GM12878 (cell line): ENCODE results near the gene GRK6. TPM values are rescaled to one million over a fixed set of nuclear protein-coding genes. Genes with fewer than 3 reads are reported as not detected.

ENCODE experiments used
- ATAC-seq: fragments of 200-7000 bp; cut with Tn5 transposase; 3 replicates; pipeline ENCODE4 v1.9.1; 2020; ENCODE audit warnings: mild to moderate bottlenecking, moderate library complexity
- BruUV-seq: library from RNA; stranded (reverse); fragments of 400-500 nt; replicated peaks from 2 replicates; lab custom pipeline; 2021; lab: Mats Ljungman, UMichigan
- CTCF ChIA-PET: fragments of 300-600 bp; sonication (Branson Sonifier 250); formaldehyde crosslinking; extraction: SDS; loops from one replicate; lab custom pipeline; 2021; ENCODE audit warnings: inconsistent platforms; lab: Yijun Ruan, JAX
- POLR2A ChIA-PET: fragments of 350-600 bp; formaldehyde crosslinking; extraction: SDS; loops from one replicate; lab custom pipeline; 2021; ENCODE audit warnings: inconsistent platforms; lab: Charles Lee
- RAD21 ChIA-PET: fragments of 300-600 bp; sonication (Branson Sonifier 250); formaldehyde crosslinking; loops from one replicate; lab custom pipeline; 2023; ENCODE audit warnings: antibody characterized with exemption; ENCODE audit not compliant: unreplicated experiment; lab: Charles Lee
- SMC1A ChIA-PET: fragments of 300-600 bp; sonication (Branson Sonifier 250); formaldehyde crosslinking; loops from one replicate; lab custom pipeline; 2023; ENCODE audit not compliant: unreplicated experiment, uncharacterized antibody; lab: Charles Lee
- DNase-seq: peaks from one replicate; pipeline ENCODE4 v3.0.0-alpha.2; 2011; ENCODE audit warnings: low read depth, low spot score
- FAIRE-seq: peaks from 3 replicates; lab custom pipeline; 2011; peaks lifted over from hg19 to GRCh38; lab: Jason Lieb, UNC
- H2AFZ ChIP-seq: 2 replicates; pipeline ENCODE4 v1.6.0; 2011; ENCODE audit warnings: low read depth, low read length, control low read depth; ENCODE audit not compliant: control insufficient read depth
- H3K27ac ChIP-seq: 2 replicates; pipeline ENCODE4 v1.5.1; 2011; ENCODE audit warnings: control low read depth; ENCODE audit not compliant: control insufficient read depth, insufficient read depth
- H3K27me3 ChIP-seq, 2 experiments: replicated peaks in 1 of 2; 2 replicates each; pipeline versions ENCODE4 v1.6.0 to v1.6.1; 2011; ENCODE audit warnings: low read length in 1 of 2; ENCODE audit not compliant: control insufficient read depth in 2 of 2, insufficient read depth in 2 of 2
- H3K36me3 ChIP-seq, 2 experiments: 2 replicates each; pipeline ENCODE4 v1.5.1; 2011; ENCODE audit warnings: low read length in 1 of 2; ENCODE audit not compliant: control insufficient read depth in 2 of 2, insufficient read depth in 2 of 2
- H3K4me1 ChIP-seq: 2 replicates; pipeline ENCODE4 v1.6.1; 2011; ENCODE audit warnings: mild to moderate bottlenecking, low read length, moderate library complexity, mixed read lengths; ENCODE audit not compliant: control insufficient read depth, insufficient read depth
- H3K4me2 ChIP-seq: 2 replicates; pipeline ENCODE4 v1.6.0; 2011; ENCODE audit warnings: control low read depth; ENCODE audit not compliant: control insufficient read depth, insufficient read depth
- H3K4me3 ChIP-seq: fragments of 200-600 bp; sonication (generic); 2 replicates; pipeline ENCODE4 v1.5.1; 2016
- H3K79me2 ChIP-seq: 2 replicates; pipeline ENCODE4 v1.6.0; 2011; ENCODE audit warnings: low read length; ENCODE audit not compliant: control insufficient read depth, insufficient read depth
- H3K9ac ChIP-seq: 2 replicates; pipeline ENCODE4 v1.8.0; 2011; ENCODE audit warnings: low read length, control low read depth, mixed read lengths; ENCODE audit not compliant: control insufficient read depth, insufficient read depth
- H3K9me3 ChIP-seq: replicated peaks from 3 replicates; pipeline ENCODE4 v1.5.1; 2011; ENCODE audit warnings: mild to moderate bottlenecking, low read length; ENCODE audit not compliant: control insufficient read depth, insufficient read depth
- H4K20me1 ChIP-seq: 2 replicates; pipeline ENCODE4 v1.6.0; 2011; ENCODE audit not compliant: control insufficient read depth, insufficient read depth
- CHD4 ChIP-seq: fragments of 200-600 bp; sonication (generic); IDR thresholded peaks from 2 replicates; pipeline ENCODE4 v1.6.1; 2016; ENCODE audit warnings: mild to moderate bottlenecking
- CUX1 ChIP-seq: IDR thresholded peaks from 2 replicates; pipeline ENCODE4 v1.6.1; 2012; ENCODE audit warnings: improper control_type of control experiment, low read depth, low read length; ENCODE audit not compliant: insufficient replicate concordance
- LARP7 ChIP-seq: fragments of 450-650 bp; IDR thresholded peaks from 2 replicates; pipeline ENCODE4 v1.6.1; 2017; ENCODE audit warnings: mild to moderate bottlenecking
- MTA2 ChIP-seq: fragments of 450-650 bp; IDR thresholded peaks from 2 replicates; pipeline ENCODE4 v1.6.1; 2016; ENCODE audit warnings: low read depth, mild to moderate bottlenecking, moderate library complexity
- NFXL1 ChIP-seq: fragments of 450-650 bp; IDR thresholded peaks from 2 replicates; pipeline ENCODE4 v1.6.1; 2017; ENCODE audit warnings: antibody characterized with exemption, mild to moderate bottlenecking, borderline replicate concordance
- RBBP5 ChIP-seq: fragments of 200-600 bp; sonication (generic); conservative IDR thresholded peaks from 2 replicates; pipeline ENCODE4 v1.6.1; 2016
- WRNIP1 ChIP-seq: IDR thresholded peaks from 2 replicates; pipeline ENCODE4 v1.6.1; 2011; ENCODE audit warnings: low read depth, low read length, improper control_type of control experiment, borderline replicate concordance
- ZNF384 ChIP-seq: IDR thresholded peaks from 2 replicates; pipeline ENCODE4 v1.6.1; 2012; ENCODE audit warnings: low read depth, mild to moderate bottlenecking, low read length, improper control_type of control experiment, borderline replicate concordance
- ZNF687 ChIP-seq: fragments of 450-650 bp; IDR thresholded peaks from 2 replicates; pipeline ENCODE4 v1.6.1; 2017; ENCODE audit warnings: mild to moderate bottlenecking, moderate library complexity
- WGBS: methylation state at CpG from one replicate; pipeline ENCODE4 v1.1.6; 2016; ENCODE audit warnings: low lambda C conversion rate; ENCODE audit not compliant: insufficient replicate concordance, insufficient coverage; ENCODE audit errors: missing lambda C conversion rate; 5-methylcytosine and 5-hydroxymethylcytosine counted together
- in situ Hi-C: fragments of 300-500 bp; cut with MboI; formaldehyde crosslinking; loops from 9 replicates; pipeline ENCODE4 v1.14.3; 2018; ENCODE audit warnings: mixed read lengths
- intact Hi-C: fragments of 100-400 bp; cut with micrococcal nuclease; formaldehyde crosslinking; loops from one replicate; pipeline ENCODE4 v1.14.2; 2022; ENCODE audit not compliant: unreplicated experiment
- polyA plus RNA-seq, 11 experiments: library from polyadenylated mRNA; depleted of rRNA in 4 of 11; unstranded in 6 of 11; stranded (reverse) in 5 of 11; fragments of >200 nt; fragmentation: Nextera tagmentation in 4 of 11; fragmentation: Illumina TruSeq in 1 of 11; extraction: Ambion mirVana in 4 of 11; extraction: Trizol in 1 of 11; gene quantifications; 1 replicate in 1 of 11; 2 replicates in 10 of 11; pipeline versions ENCODE4 v1.2.1 to v1.2.3, GENCODE V29; 2011 to 2016; ENCODE audit warnings: inconsistent platforms in 2 of 11, missing spikeins in 2 of 11, low read depth in 1 of 11
- total RNA-seq, 4 experiments: library from RNA; depleted of rRNA in 3 of 4; stranded (reverse); fragments of >200 nt in 3 of 4; fragmentation: Illumina TruSeq in 1 of 4; extraction: Trizol in 1 of 4; gene quantifications; 2 replicates each; pipeline versions ENCODE4 v1.2.1 to v1.2.3, GENCODE V29; 2013 to 2021

The GRK6 gene
- total and polyA plus RNA-seq, 10 of the 15 experiments (the other 5 are each of a cell fraction or from before 2014, with no cell fraction given) = 0.79 to 124 (median 41.6) TPM

- H3K4me2 ChIP-seq = no peak overlapping the region
- ATAC-seq (no peak), DNase-seq (no peak), FAIRE-seq (no peak)
- H3K79me2 ChIP-seq = no peaks in the 10 kb centered on the region
- no peaks in the 10 kb centered on the region for H3K36me3 ChIP-seq
- H3K4me3 ChIP-seq = no peak overlapping the region
- no peaks in the 10 kb centered on the region for H3K9me3 ChIP-seq
- 64% methylated on average over 21 of the region's 25 CpGs for WGBS
- no peak overlapping the region for H2AFZ ChIP-seq
- ChIA-PET CTCF (no interaction called here), SMC1A (no interaction called here), RAD21 (no interaction called here), POLR2A (interaction anchor here (1.1 kb wide), 1 partner anchor 12 kb away, joined by 3 read pairs; no protein-coding TSS in a partner anchor)
- TF ChIP-seq WRNIP1 (no peak), ZNF384 (no peak), ZNF687 (no peak), NFXL1 (no peak), RBBP5 (no peak), CHD4 (no peak), CUX1 (no peak), LARP7 (no peak), MTA2 (no peak)
- peaks cover 3% of the 10 kb centered on the region for H3K4me1 ChIP-seq
- H3K27ac ChIP-seq = no peak overlapping the region
- no peak overlapping the region for H3K9ac ChIP-seq
- H3K27me3 ChIP-seq = no peaks in the 10 kb centered on the region
- BruUV-seq = no TSS peak
- in situ Hi-C loops (no loop called here), intact Hi-C loops (no loop called here)
- no peaks in the 10 kb centered on the region for H4K20me1 ChIP-seq
Observed at GRCh38 chr5:177466861-177467260, 40.4 kb downstream of the GRK6 start.
